NOMO-1 treated with DMSO at 0.1 percent for 48 hours (cell line): ENCODE measurements around the gene OR6X1.
"Not testable (repeated sequence)": the region's sequence is repeated elsewhere in the genome, so short reads cannot be mapped to it uniquely, and the experiment has no call there.

Experiments
- DNase-seq: peaks from one replicate; lab custom pipeline; 2025; ENCODE audit not compliant: unreplicated experiment; lab: John Stamatoyannopoulos, UW

Gene OR6X1

GRCh38 chr11:123755344-123755743 lies 1.0 kb upstream of the OR6X1 start:
- no peak for DNase-seq

- DNase-seq, result no peak
These were observed 1.2 kb downstream of the OR6X1 start for GRCh38 chr11:123753110-123753509.

- DNase-seq, result no peak
These were observed 2.5 kb downstream of the OR6X1 start for GRCh38 chr11:123751781-123752180.

GRCh38 chr11:123748349-123748748 lies 6.0 kb downstream of the OR6X1 start:
- DNase-seq, result not testable (repeated sequence)

- no peak for DNase-seq
These were observed 8.4 kb downstream of the OR6X1 start for GRCh38 chr11:123745764-123746451.

- no peak for DNase-seq
These were observed 11.6 kb downstream of the OR6X1 start for GRCh38 chr11:123742724-123743120.

GRCh38 chr11:123742031-123742723 lies 12.1 kb downstream of the OR6X1 start:
- no peak for DNase-seq

- DNase-seq, result peak; percentile 87
These were observed 12.9 kb downstream of the OR6X1 start, which contains the start of gene ZNF202 for GRCh38 chr11:123741159-123742030. Gene ZNF202, minus strand, starts transcription at chr11:123741660. Its CDS starts 10,772 bp downstream, at chr11:123730888.

GRCh38 chr11:123740787-123741158 lies 13.5 kb downstream of the OR6X1 start:
- DNase-seq, result peak; percentile 0

GRCh38 chr11:123738374-123738773 lies 15.9 kb downstream of the OR6X1 start:
- DNase-seq, result no peak

- DNase-seq, result no peak
These were observed 17.5 kb downstream of the OR6X1 start for GRCh38 chr11:123736769-123737168.

GRCh38 chr11:123729602-123730001 lies 24.7 kb downstream of the OR6X1 start:
- no peak for DNase-seq

- DNase-seq, result no peak
These were observed 28.2 kb downstream of the OR6X1 start for GRCh38 chr11:123725995-123726655.

GRCh38 chr11:123719452-123719851 lies 34.9 kb downstream of the OR6X1 start:
- no peak for DNase-seq

GRCh38 chr11:123718469-123718868 lies 35.8 kb downstream of the OR6X1 start:
- DNase-seq, result no peak

GRCh38 chr11:123718063-123718462 lies 36.3 kb downstream of the OR6X1 start:
- no peak for DNase-seq

GRCh38 chr11:123712627-123713026 lies 41.7 kb downstream of the OR6X1 start:
- not testable (repeated sequence) for DNase-seq

- DNase-seq, result peak; percentile 61
These were observed 46.6 kb downstream of the OR6X1 start for GRCh38 chr11:123707606-123708205.

GRCh38 chr11:123707206-123707605 lies 47.1 kb downstream of the OR6X1 start:
- no peak for DNase-seq

GRCh38 chr11:123704341-123704740 lies 50.0 kb downstream of the OR6X1 start:
- no peak for DNase-seq
